ENCODE measurements around the gene VKORC1. TPM values are rescaled to one million over a fixed set of nuclear protein-coding genes. Genes with fewer than 3 reads are reported as not detected.

Gene VKORC1
- total RNA-seq, 2 experiments from 2014 or later = 67.3 to 72.3 TPM

DNA sequence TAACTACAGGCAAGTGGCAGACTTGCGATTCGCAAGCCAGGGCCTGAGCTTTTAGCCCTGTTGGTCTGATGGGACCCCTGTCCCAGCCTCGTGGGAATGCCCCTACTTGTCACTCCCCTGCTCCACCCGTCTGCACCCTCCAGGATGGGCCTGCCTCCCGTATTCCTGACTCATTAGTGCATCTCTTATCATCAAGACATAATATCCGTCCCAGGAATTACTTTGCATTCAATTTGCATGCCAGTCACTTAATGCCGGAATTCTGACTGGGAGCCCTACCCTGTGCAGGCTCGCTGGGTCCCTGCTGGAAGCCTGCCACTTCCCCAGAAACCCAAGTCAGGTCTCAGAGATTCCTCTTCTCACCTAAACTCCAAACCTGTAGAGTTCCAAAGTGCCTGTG, 9.2 kb downstream of the VKORC1 start:
- Mint-ChIP-seq H3K4me3 (no peak overlapping the region), H3K27me3 (no peaks in the 10 kb centered on the region), H3K36me3 (peaks cover 14% of the 10 kb centered on the region), H3K27ac (no peak overlapping the region), H3K9me3 (no peaks in the 10 kb centered on the region), H3K4me1 (ENCODE audit: low read depth) (peaks cover 8% of the 10 kb centered on the region)
- CTCF ChIA-PET = no interaction called here
- no peak for DNase-seq
- POLR2A ChIA-PET = no interaction called here
- intact Hi-C loops (cut with micrococcal nuclease) = no loop called here

DNA sequence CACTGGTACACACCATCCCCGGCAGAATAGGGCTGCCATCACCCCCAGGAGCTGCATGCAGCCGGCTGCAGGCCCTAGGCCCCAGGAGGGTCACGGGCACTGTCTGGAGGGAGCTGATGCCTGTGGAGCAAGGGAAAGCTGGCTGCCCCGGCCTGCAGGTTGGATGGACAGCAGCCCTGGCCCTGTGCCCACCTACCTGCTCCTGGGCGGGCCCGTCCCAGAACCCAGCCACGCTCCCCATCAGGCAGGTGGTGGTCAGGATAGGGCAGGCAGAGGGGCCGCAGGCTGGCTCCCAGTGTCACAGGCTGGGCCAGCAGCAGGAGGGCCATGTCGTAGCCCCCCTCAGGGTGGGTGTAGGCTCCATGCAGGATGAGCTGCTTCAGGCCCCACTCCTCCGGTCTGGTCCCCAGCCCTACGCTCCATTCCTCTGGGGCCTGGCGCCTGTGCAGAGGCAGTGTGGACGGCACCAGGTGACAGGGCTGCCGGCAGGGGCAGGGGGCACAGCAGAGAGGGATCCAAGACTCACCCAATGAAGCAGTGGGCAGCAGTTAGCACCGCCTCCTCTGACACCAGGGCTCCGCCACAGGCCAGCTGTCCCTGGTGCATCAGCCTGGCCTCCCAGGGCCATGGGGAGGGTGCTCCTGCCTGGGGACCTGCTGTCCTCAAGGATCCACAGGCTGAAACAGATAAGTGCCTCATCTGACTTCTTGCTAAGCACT, 9.9 kb downstream of the VKORC1 start:
- intact Hi-C loops (cut with micrococcal nuclease) = no loop called here
- Mint-ChIP-seq H3K4me1 (ENCODE audit: low read depth) (peaks cover 6% of the 10 kb centered on the region), H3K36me3 (peaks cover 14% of the 10 kb centered on the region), H3K4me3 (no peak overlapping the region), H3K27me3 (no peaks in the 10 kb centered on the region), H3K27ac (no peak overlapping the region), H3K9me3 (no peaks in the 10 kb centered on the region)
- ChIA-PET POLR2A (interaction anchor here (1.1 kb wide), 1 partner anchor 10 kb away, joined by 3 read pairs; the partner anchor contains the start of gene ZNF646), CTCF (no interaction called here)
- DNase-seq = no peak

DNA sequence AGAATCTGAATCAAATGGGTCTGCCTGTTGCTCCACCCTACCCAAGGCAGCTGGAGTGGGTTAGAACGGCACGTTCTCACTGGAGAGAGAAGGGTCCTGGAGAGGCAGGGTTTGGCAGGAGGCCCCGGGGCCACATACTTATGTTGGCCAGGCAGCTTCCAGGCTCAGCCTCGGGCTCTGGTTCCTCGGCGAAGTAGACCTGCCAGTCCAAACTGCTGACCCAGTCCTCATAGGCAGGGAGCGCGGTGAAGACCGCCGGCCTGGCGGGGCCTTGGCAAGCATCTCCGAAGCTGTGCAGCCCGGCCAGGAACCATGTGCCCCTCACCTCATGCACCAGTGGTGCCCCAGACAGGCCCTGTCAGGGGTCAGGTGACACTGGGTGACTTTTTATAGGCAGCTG, 10.6 kb downstream of the VKORC1 start:
- CTCF ChIA-PET = no interaction called here
- H3K27ac Mint-ChIP-seq = no peak overlapping the region
- no peaks in the 10 kb centered on the region for H3K27me3 Mint-ChIP-seq
- H3K4me1 Mint-ChIP-seq (ENCODE audit: low read depth) = peaks cover 6% of the 10 kb centered on the region
- intact Hi-C loops (cut with micrococcal nuclease) = no loop called here
- no peak for DNase-seq
- peaks cover 15% of the 10 kb centered on the region for H3K36me3 Mint-ChIP-seq
- H3K4me3 Mint-ChIP-seq = no peak overlapping the region
- POLR2A ChIA-PET = interaction anchor here (1.1 kb wide), 1 partner anchor 10 kb away, joined by 3 read pairs; the partner anchor contains the start of gene ZNF646
- no peaks in the 10 kb centered on the region for H3K9me3 Mint-ChIP-seq

GRCh38 chr16:31083556-31083955, 11.0 kb downstream of the VKORC1 start:
- no peak overlapping the region for H3K27ac Mint-ChIP-seq
- H3K36me3 Mint-ChIP-seq = peaks cover 18% of the 10 kb centered on the region
- H3K9me3 Mint-ChIP-seq = no peaks in the 10 kb centered on the region
- intact Hi-C loops (cut with micrococcal nuclease) = no loop called here
- ChIA-PET POLR2A (no interaction called here), CTCF (no interaction called here)
- H3K27me3 Mint-ChIP-seq = no peaks in the 10 kb centered on the region
- no peak overlapping the region for H3K4me3 Mint-ChIP-seq
- no peak for DNase-seq
- peaks cover 6% of the 10 kb centered on the region for H3K4me1 Mint-ChIP-seq (ENCODE audit: low read depth)

DNA sequence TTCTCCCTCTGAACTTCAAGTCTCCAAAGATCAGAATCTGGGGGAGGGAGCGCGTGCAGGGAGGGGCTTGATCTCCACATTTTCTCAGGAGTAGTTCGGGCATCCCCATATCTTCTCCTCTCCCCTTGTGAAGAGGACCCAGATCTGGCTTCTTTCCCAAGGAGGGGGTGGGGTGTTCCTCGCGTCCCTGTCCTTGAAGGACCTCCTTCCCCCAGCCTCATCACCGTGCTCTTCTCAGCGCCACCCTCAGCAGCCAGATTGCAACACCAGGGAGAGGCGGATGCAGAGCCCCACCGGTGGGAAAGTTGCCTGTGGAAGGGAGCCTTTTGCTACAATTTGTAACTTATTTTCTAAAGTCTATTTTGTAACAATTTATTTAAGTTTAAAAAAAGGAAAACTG, 11.5 kb downstream of the VKORC1 start:
- H3K9me3 Mint-ChIP-seq = no peaks in the 10 kb centered on the region

DNA sequence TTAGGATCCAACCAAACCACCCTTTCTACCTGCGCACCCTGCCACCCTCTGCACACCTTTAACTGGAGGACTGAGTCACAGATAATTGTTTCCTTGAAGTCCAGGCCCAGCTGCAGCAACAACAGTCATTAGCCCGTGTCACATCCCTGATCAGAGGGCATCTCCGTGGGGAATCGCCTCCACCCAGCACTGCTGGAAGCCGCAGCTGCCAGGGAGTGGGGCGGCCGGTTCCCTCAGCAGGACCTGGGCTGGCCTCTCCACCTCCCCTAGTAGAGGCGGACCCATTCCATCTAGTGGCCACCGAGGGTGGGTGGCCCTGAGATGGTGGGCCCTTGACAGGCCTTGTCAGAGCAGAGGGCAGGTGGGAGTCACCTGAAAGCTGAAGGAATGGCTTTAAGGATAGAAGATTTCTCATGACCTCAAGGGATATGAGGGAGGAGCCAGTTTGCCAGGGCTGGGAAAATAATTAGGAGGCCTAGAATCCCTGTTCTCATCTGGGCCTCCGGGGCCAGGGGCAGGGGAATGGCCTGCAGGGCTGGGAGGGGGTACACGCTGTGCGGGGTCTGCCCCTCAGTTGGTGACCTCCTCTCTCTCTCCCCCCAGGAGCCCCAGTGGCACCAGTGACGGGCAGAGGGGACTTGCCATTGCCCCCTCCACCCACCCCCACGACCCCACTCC, 12.1 kb downstream of the VKORC1 start:
- ChIA-PET CTCF (no interaction called here), POLR2A (interaction anchor here (1.4 kb wide), 1 partner anchor 11 kb away, joined by 4 read pairs; no protein-coding TSS in a partner anchor)
- peaks cover 26% of the 10 kb centered on the region for H3K36me3 Mint-ChIP-seq
- intact Hi-C loops (cut with micrococcal nuclease) = no loop called here
- no peaks in the 10 kb centered on the region for H3K27me3 Mint-ChIP-seq
- H3K4me1 Mint-ChIP-seq (ENCODE audit: low read depth) = peaks cover 6% of the 10 kb centered on the region
- H3K4me3 Mint-ChIP-seq = no peak overlapping the region
- no peak for DNase-seq
- H3K27ac Mint-ChIP-seq = no peak overlapping the region
- H3K9me3 Mint-ChIP-seq = no peaks in the 10 kb centered on the region

More for the DNA sequence above, 11.5 kb downstream of the VKORC1 start:
- POLR2A ChIA-PET = interaction anchor here (1.4 kb wide), 1 partner anchor 11 kb away, joined by 4 read pairs; no protein-coding TSS in a partner anchor
- Mint-ChIP-seq H3K27me3 (no peaks in the 10 kb centered on the region), H3K4me1 (ENCODE audit: low read depth) (peaks cover 6% of the 10 kb centered on the region), H3K4me3 (no peak overlapping the region), H3K36me3 (peaks cover 22% of the 10 kb centered on the region), H3K27ac (no peak overlapping the region)
- DNase-seq = no peak
- CTCF ChIA-PET = no interaction called here
- intact Hi-C loops (cut with micrococcal nuclease) = no loop called here

DNA sequence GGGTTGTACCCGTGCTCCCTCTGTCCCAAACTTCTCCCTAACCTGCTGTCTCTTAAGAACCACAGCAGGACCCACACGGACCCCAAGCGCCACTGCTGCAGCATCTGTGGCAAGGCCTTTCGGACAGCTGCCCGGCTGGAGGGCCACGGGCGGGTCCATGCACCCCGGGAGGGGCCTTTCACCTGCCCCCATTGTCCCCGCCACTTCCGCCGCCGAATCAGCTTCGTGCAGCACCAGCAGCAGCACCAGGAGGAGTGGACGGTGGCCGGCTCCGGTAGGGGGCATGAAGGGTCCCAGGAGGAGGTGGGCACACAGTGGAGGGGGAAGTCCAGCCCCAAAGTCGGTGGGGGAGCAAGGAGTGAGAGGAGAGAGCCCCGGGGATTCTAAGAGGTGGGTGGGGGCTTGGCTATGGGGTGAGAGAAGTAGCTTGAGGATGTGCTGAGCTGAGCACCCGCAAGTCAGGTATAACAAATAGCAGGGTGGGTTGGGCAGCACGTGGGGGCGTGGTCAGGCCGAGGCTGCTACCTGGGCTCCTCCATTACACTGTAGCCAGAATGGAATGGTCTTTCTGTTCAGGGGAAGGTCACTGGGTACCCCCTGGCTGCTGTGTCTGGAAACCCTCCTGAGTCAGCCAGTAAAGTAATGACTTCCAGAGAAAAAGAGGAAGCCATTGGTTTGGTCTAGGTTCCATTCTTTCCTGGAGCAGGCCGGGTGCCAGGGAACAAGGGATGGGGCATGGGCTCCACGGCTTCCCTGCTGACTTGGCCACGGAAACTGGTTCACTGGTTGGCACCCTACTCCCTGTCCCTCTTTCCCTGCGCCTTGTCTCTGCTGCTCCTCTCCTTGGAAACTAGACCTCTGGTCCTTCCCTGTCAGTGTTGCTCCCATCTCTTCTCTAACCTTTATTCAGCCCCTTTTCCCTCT, 12.9 kb downstream of the VKORC1 start:
- intact Hi-C loops (cut with micrococcal nuclease) = no loop called here
- Mint-ChIP-seq H3K27me3 (no peaks in the 10 kb centered on the region), H3K4me3 (no peak overlapping the region), H3K27ac (no peak overlapping the region), H3K9me3 (no peaks in the 10 kb centered on the region), H3K4me1 (ENCODE audit: low read depth) (peaks cover 6% of the 10 kb centered on the region), H3K36me3 (peaks cover 26% of the 10 kb centered on the region)
- POLR2A ChIA-PET = interaction anchor here (1.4 kb wide), 1 partner anchor 12 kb away, joined by 4 read pairs; no protein-coding TSS in a partner anchor
- DNase-seq = no peak
- CTCF ChIA-PET = no interaction called here

GRCh38 chr16:31080756-31081419, 13.7 kb downstream of the VKORC1 start:
- H3K36me3 Mint-ChIP-seq = peaks cover 26% of the 10 kb centered on the region
- no peak overlapping the region for H3K27ac Mint-ChIP-seq
- intact Hi-C loops (cut with micrococcal nuclease) = no loop called here
- H3K9me3 Mint-ChIP-seq = no peaks in the 10 kb centered on the region
- no peaks in the 10 kb centered on the region for H3K27me3 Mint-ChIP-seq
- ChIA-PET CTCF (no interaction called here), POLR2A (interaction anchor here (1.0 kb wide), 1 partner anchor 13 kb away, joined by 3 read pairs; no protein-coding TSS in a partner anchor)
- no peak overlapping the region for H3K4me3 Mint-ChIP-seq
- no peak for DNase-seq
- H3K4me1 Mint-ChIP-seq (ENCODE audit: low read depth) = peaks cover 12% of the 10 kb centered on the region

DNA sequence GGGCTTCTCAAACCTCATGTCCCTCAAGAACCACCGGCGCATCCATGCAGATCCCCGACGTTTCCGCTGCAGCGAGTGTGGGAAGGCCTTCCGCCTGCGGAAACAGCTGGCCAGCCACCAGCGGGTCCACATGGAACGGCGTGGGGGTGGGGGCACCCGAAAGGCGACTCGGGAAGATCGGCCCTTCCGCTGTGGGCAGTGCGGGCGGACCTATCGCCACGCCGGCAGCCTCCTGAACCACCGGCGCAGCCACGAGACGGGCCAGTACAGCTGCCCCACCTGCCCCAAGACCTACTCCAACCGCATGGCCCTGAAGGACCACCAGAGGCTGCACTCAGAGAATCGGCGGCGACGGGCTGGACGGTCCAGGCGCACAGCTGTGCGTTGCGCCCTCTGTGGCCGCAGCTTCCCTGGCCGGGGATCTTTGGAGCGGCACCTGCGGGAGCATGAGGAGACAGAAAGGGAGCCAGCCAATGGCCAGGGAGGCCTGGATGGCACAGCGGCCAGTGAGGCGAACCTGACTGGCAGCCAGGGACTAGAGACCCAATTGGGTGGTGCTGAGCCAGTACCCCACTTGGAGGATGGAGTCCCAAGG, 14.5 kb downstream of the VKORC1 start:
- Mint-ChIP-seq H3K27ac (no peak overlapping the region), H3K4me3 (no peak overlapping the region), H3K9me3 (no peaks in the 10 kb centered on the region), H3K36me3 (peaks cover 26% of the 10 kb centered on the region), H3K4me1 (ENCODE audit: low read depth) (peaks cover 15% of the 10 kb centered on the region), H3K27me3 (no peaks in the 10 kb centered on the region)
- ChIA-PET POLR2A (interaction anchor here (1.0 kb wide), 1 partner anchor 14 kb away, joined by 3 read pairs; no protein-coding TSS in a partner anchor), CTCF (no interaction called here)
- DNase-seq = no peak
- intact Hi-C loops (cut with micrococcal nuclease) = no loop called here

- DNase-seq = no peak
- CTCF ChIA-PET = no interaction called here
- intact Hi-C loops (cut with micrococcal nuclease) = no loop called here
- POLR2A ChIA-PET = interaction anchor here (1.0 kb wide), 1 partner anchor 15 kb away, joined by 3 read pairs; no protein-coding TSS in a partner anchor
- Mint-ChIP-seq H3K36me3 (peaks cover 26% of the 10 kb centered on the region), H3K27ac (no peak overlapping the region), H3K4me3 (no peak overlapping the region), H3K9me3 (no peaks in the 10 kb centered on the region), H3K27me3 (no peaks in the 10 kb centered on the region), H3K4me1 (ENCODE audit: low read depth) (peaks cover 22% of the 10 kb centered on the region)
These were observed 15.2 kb downstream of the VKORC1 start for GRCh38 chr16:31079342-31079944.
